Mesendoderm (in vitro differentiated cells): ENCODE data around the gene POLR1E.

ENCODE experiments used
- DNase-seq: peaks from one replicate; pipeline ENCODE4 v3.0.0; 2013
- H2AK5ac ChIP-seq: 2 replicates; pipeline ENCODE4 v1.6.1; 2013; ENCODE audit warnings: low read length, inconsistent platforms
- H2BK120ac ChIP-seq: 2 replicates; pipeline ENCODE4 v1.6.1; 2013; ENCODE audit warnings: low read depth, mild to moderate bottlenecking, low read length, moderate library complexity, mixed read lengths
- H2BK15ac ChIP-seq: replicated peaks from 2 replicates; pipeline ENCODE4 v1.6.1; 2013; ENCODE audit warnings: low read depth, mild to moderate bottlenecking, moderate library complexity
- H2BK5ac ChIP-seq: 2 replicates; pipeline ENCODE4 v1.6.1; 2013; ENCODE audit warnings: low read length, inconsistent platforms
- H3K18ac ChIP-seq: 2 replicates; pipeline ENCODE4 v1.6.1; 2013; ENCODE audit warnings: mild to moderate bottlenecking, low read length, mixed read lengths
- H3K23ac ChIP-seq: one replicate; pipeline ENCODE4 v1.6.1; 2013; ENCODE audit warnings: low read length
- H3K27ac ChIP-seq: 2 replicates; pipeline ENCODE4 v1.5.1; 2013; ENCODE audit warnings: low read depth, mild to moderate bottlenecking, inconsistent platforms, low read length, moderate library complexity
- H3K27me3 ChIP-seq: 2 replicates; pipeline ENCODE4 v1.6.1; 2013; ENCODE audit warnings: low read length, control low read depth, mild to moderate bottlenecking, inconsistent platforms; ENCODE audit not compliant: insufficient read depth, poor library complexity
- H3K36me3 ChIP-seq: 2 replicates; pipeline ENCODE4 v1.6.1; 2013; ENCODE audit warnings: low read length, inconsistent platforms; ENCODE audit not compliant: control insufficient read depth, insufficient read depth
- H3K4ac ChIP-seq: one replicate; pipeline ENCODE4 v1.6.1; 2013; ENCODE audit warnings: low read depth, mild to moderate bottlenecking, low read length, moderate library complexity
- H3K4me1 ChIP-seq: 2 replicates; pipeline ENCODE4 v1.6.1; 2013; ENCODE audit warnings: low read depth, low read length, inconsistent platforms; ENCODE audit not compliant: control insufficient read depth
- H3K4me2 ChIP-seq: 2 replicates; pipeline ENCODE4 v1.6.1; 2013; ENCODE audit warnings: low read length
- H3K4me3 ChIP-seq: 2 replicates; pipeline ENCODE4 v1.5.1; 2013; ENCODE audit warnings: mild to moderate bottlenecking, low read length
- H3K56ac ChIP-seq: one replicate; pipeline ENCODE4 v1.6.1; 2013; ENCODE audit warnings: low read length
- H3K79me1 ChIP-seq: 2 replicates; pipeline ENCODE4 v1.6.1; 2013; ENCODE audit warnings: low read length, inconsistent platforms
- H3K79me2 ChIP-seq: 2 replicates; pipeline ENCODE4 v1.6.1; 2013; ENCODE audit warnings: mild to moderate bottlenecking, low read length; ENCODE audit not compliant: control insufficient read depth, insufficient read depth
- H3K9ac ChIP-seq: 2 replicates; pipeline ENCODE4 v1.6.1; 2013; ENCODE audit warnings: low read length, inconsistent platforms
- H4K5ac ChIP-seq: one replicate; pipeline ENCODE4 v1.6.1; 2013; ENCODE audit warnings: low read length
- H4K8ac ChIP-seq: one replicate; pipeline ENCODE4 v1.6.1; 2013; ENCODE audit warnings: low read depth, mild to moderate bottlenecking, control low read depth, low read length, moderate library complexity
- WGBS: extraction: QIAGEN DNeasy Blood & Tissue Kit; methylation state at CpG from one replicate; pipeline ENCODE4 v1.1.7; 2013; ENCODE audit warnings: low lambda C conversion rate, missing lambda C conversion rate; ENCODE audit not compliant: insufficient coverage; ENCODE audit errors: extremely low coverage; 5-methylcytosine and 5-hydroxymethylcytosine counted together

Gene POLR1E

DNA sequence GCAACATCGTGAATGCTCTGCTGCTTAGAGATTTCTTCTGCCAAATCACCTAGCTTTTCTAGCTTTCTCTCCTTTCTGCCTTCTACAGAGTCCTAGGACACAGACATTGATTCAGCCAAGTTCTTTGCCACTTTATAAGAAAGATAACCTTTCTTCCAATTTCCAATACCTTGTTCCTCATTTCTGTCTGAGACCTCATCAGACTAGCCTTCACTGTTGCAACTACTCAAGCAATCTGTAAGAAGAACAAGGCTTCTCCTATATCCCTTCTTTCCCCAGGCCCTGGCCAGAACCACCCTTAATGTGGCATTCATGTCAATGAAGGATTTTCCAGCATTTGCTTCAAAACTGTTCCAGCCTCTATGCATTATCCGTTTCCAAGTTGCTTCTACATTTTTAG lies 66.1 kb downstream of the POLR1E start:
- Histone ChIP-seq H3K9ac (no peak overlapping the region), H3K79me1 (no peaks in the 10 kb centered on the region), H3K4me2 (no peak overlapping the region), H3K4ac (no peak overlapping the region), H3K4me1 (no peaks in the 10 kb centered on the region), H4K5ac (no peak overlapping the region), H3K27ac (no peak overlapping the region), H3K18ac (no peak overlapping the region), H2BK120ac (no peak overlapping the region), H3K79me2 (no peaks in the 10 kb centered on the region), H2AK5ac (no peak overlapping the region), H4K8ac (no peak overlapping the region), H3K23ac (no peak overlapping the region), H2BK15ac (no peak overlapping the region), H3K4me3 (no peak overlapping the region), H3K36me3 (no peaks in the 10 kb centered on the region), H2BK5ac (no peak overlapping the region), H3K27me3 (no peaks in the 10 kb centered on the region), H3K56ac (no peak overlapping the region)
- no peak for DNase-seq
- no CpG with 5 or more reads among the region's 2 CpGs for WGBS
